Measurements from ENCODE around the gene UGGT2.
"Not testable (repeated sequence)": the region's sequence is repeated elsewhere in the genome, so short reads cannot be mapped to it uniquely, and the experiment has no call there.

DNA sequence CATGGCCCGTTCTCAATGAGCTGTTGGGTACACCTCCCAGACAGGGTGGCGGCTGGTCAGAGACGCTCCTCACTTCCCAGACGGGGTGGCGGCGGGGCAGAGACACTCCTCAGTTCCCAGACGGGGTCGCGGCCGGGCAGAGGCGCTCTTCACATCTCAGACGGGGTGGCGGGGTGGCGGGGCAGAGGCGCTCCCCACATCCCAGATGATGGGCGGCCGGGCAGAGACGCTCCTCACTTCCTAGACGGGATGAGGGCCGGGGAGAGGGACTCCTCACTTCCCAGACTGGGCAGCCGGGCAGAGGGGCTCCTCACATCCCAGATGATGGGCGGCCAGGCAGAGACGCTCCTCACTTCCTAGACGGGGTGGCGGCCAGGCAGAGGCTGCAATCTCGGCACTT, 207.5 kb downstream of the UGGT2 start:
- TF ChIP-seq EP300, POLR2A, POLR2AphosphoS5 (IDR thresholded peaks at IDR 0.05): not testable (repeated sequence)
- TF ChIP-seq, protein P1, sequence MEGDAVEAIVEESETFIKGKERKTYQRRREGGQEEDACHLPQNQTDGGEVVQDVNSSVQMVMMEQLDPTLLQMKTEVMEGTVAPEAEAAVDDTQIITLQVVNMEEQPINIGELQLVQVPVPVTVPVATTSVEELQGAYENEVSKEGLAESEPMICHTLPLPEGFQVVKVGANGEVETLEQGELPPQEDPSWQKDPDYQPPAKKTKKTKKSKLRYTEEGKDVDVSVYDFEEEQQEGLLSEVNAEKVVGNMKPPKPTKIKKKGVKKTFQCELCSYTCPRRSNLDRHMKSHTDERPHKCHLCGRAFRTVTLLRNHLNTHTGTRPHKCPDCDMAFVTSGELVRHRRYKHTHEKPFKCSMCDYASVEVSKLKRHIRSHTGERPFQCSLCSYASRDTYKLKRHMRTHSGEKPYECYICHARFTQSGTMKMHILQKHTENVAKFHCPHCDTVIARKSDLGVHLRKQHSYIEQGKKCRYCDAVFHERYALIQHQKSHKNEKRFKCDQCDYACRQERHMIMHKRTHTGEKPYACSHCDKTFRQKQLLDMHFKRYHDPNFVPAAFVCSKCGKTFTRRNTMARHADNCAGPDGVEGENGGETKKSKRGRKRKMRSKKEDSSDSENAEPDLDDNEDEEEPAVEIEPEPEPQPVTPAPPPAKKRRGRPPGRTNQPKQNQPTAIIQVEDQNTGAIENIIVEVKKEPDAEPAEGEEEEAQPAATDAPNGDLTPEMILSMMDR (IDR thresholded peaks at IDR 0.05): not testable (repeated sequence)
